KMS-11 (cell line): ENCODE measurements around the gene SP140L.
"Not testable (repeated sequence)": the region's sequence is repeated elsewhere in the genome, so short reads cannot be mapped to it uniquely, and the experiment has no call there.

ENCODE experiments used
- H2AFZ ChIP-seq: fragments of 200-600 bp; sonication (generic); 2 replicates; pipeline ENCODE4 v1.6.1; 2016; ENCODE audit warnings: antibody characterized with exemption, mixed run types, low read depth
- H3K27ac ChIP-seq: fragments of 200-600 bp; sonication (generic); 2 replicates; pipeline ENCODE4 v1.6.1; 2016; ENCODE audit warnings: mild to moderate bottlenecking, mixed run types
- H3K27me3 ChIP-seq: fragments of 200-600 bp; sonication (generic); 2 replicates; pipeline ENCODE4 v1.6.1; 2017; ENCODE audit warnings: mild to moderate bottlenecking, low read depth, mixed run types, moderate library complexity; ENCODE audit not compliant: insufficient read depth
- H3K36me3 ChIP-seq: fragments of 200-600 bp; sonication (generic); 2 replicates; pipeline ENCODE4 v1.6.1; 2017; ENCODE audit warnings: mild to moderate bottlenecking, mixed run types; ENCODE audit not compliant: insufficient read depth
- H3K4me1 ChIP-seq: fragments of 200-600 bp; sonication (generic); 2 replicates; pipeline ENCODE4 v1.6.1; 2016; ENCODE audit warnings: mild to moderate bottlenecking, low read depth, mixed run types; ENCODE audit not compliant: poor library complexity, severe bottlenecking
- H3K4me2 ChIP-seq: fragments of 200-600 bp; sonication (generic); 2 replicates; pipeline ENCODE4 v1.7.0; 2016; ENCODE audit warnings: mild to moderate bottlenecking, mixed run types
- H3K4me3 ChIP-seq: fragments of 200-600 bp; sonication (generic); IDR thresholded peaks from 2 replicates; pipeline ENCODE4 v1.6.1; 2017; ENCODE audit warnings: low read depth, low read length, mixed read lengths; ENCODE audit not compliant: insufficient read depth
- H3K79me2 ChIP-seq: fragments of 200-600 bp; sonication (generic); 2 replicates; pipeline ENCODE4 v1.6.1; 2016; ENCODE audit warnings: low read depth, mixed run types; ENCODE audit not compliant: insufficient read depth
- H3K9ac ChIP-seq: fragments of 200-600 bp; sonication (generic); 2 replicates; pipeline ENCODE4 v1.6.1; 2016; ENCODE audit warnings: mild to moderate bottlenecking, mixed run types
- H4K20me1 ChIP-seq: fragments of 200-600 bp; sonication (generic); 2 replicates; pipeline ENCODE4 v1.6.1; 2016; ENCODE audit warnings: mild to moderate bottlenecking, mixed run types; ENCODE audit not compliant: insufficient read depth
- TF ChIP-seq, protein P1 (sequence below): fragments of 200-600 bp; sonication (generic); conservative IDR thresholded peaks from 2 replicates; pipeline ENCODE4 v1.6.1; 2017; ENCODE audit warnings: low read depth, mild to moderate bottlenecking, antibody characterized with exemption, low read length, moderate library complexity, mixed read lengths

The SP140L gene

DNA sequence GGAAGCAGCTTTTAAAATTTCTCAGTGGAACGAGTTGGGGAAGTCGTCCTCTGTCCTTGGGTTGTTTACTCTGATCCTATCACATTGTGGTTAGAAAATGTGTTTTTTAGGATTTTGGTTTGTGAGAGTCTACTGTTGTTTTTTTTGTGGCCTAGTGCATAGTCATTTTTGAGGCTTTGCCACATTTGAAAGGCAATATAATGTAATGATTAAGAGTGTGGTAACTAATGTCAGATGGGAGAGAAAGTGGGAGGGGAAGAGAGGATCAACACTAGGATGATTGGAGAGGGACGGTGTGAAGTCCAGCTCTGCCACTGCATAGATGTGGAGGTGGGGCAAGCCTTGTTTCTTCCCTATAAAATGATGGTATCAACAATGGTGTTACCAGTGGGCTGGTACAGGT, 8.5 kb downstream of the SP140L start:
- no peaks in the 10 kb centered on the region for H3K36me3 ChIP-seq
- no peaks in the 10 kb centered on the region for H3K79me2 ChIP-seq
- no peaks in the 10 kb centered on the region for H3K4me1 ChIP-seq
- H4K20me1 ChIP-seq: no peaks in the 10 kb centered on the region
- no peak overlapping the region for H3K27ac ChIP-seq
- no peak overlapping the region for H3K9ac ChIP-seq
- no peak overlapping the region for H2AFZ ChIP-seq
- H3K4me3 ChIP-seq: no peak overlapping the region
- TF ChIP-seq, protein P1, sequence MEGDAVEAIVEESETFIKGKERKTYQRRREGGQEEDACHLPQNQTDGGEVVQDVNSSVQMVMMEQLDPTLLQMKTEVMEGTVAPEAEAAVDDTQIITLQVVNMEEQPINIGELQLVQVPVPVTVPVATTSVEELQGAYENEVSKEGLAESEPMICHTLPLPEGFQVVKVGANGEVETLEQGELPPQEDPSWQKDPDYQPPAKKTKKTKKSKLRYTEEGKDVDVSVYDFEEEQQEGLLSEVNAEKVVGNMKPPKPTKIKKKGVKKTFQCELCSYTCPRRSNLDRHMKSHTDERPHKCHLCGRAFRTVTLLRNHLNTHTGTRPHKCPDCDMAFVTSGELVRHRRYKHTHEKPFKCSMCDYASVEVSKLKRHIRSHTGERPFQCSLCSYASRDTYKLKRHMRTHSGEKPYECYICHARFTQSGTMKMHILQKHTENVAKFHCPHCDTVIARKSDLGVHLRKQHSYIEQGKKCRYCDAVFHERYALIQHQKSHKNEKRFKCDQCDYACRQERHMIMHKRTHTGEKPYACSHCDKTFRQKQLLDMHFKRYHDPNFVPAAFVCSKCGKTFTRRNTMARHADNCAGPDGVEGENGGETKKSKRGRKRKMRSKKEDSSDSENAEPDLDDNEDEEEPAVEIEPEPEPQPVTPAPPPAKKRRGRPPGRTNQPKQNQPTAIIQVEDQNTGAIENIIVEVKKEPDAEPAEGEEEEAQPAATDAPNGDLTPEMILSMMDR: no peak
- H3K4me2 ChIP-seq: no peak overlapping the region
- no peaks in the 10 kb centered on the region for H3K27me3 ChIP-seq

DNA sequence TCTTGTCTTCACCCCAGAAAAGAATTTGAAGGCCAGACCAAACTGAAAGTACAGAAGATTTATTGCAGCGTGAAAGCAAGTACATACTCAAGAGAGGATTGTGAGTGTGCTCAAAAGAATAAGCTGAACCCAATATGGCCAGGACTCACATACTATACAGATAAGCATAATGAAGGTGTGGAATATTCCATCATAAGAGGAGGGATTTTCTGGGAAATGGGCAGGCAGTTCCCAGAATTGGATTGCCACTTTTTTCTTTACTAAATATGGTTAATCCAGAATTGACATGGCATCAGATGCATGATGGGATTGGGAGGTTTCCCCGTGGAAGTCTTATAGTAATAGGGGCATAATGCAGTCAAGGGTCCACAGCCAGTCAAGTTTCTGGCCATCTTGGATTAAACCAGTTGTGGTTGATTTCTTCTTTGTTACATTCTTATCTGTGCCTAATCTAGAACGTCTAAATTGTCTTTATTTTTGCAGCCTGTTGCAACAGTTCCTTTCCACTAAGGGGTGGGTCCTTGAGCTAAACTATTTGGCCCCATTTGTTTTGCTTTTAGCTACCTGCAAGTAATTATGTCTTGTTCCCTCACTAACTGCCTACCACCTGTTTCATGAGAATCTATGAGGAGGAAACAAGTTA, 9.0 kb downstream of the SP140L start:
- H2AFZ ChIP-seq: no peak overlapping the region
- H3K4me3 ChIP-seq: no peak overlapping the region
- no peaks in the 10 kb centered on the region for H3K4me1 ChIP-seq
- no peaks in the 10 kb centered on the region for H3K27me3 ChIP-seq
- TF ChIP-seq, protein P1: no peak
- H3K27ac ChIP-seq: no peak overlapping the region
- no peak overlapping the region for H3K9ac ChIP-seq
- H3K4me2 ChIP-seq: no peak overlapping the region
- H3K79me2 ChIP-seq: no peaks in the 10 kb centered on the region
- no peaks in the 10 kb centered on the region for H4K20me1 ChIP-seq
- no peaks in the 10 kb centered on the region for H3K36me3 ChIP-seq

DNA sequence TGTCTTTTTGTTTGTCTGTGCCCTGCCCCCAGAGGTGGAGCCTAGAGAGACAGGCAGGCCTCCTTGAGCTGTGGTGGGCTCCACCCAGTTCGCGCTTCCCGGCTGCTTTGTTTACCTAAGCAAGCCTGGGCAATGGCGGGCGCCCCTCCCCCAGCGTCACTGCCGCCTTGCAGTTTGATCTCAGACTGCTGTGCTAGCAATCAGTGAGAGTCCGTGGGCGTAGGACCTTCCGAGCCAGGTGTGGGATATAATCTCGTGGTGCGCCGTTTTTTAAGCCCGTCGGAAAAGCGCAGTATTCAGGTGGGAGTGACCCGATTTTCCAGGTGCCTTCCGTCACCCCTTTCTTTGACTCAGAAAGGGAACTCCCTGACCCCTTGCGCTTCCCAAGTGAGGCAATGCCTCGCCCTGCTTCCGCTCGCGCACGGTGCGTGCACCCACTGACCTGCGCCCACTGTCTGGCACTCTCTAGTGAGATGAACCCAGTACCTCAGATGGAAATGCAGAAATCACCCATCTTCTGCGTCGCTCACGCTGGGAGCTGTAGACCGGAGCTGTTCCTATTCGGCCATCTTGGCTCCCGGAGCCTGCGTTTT, 15.0 kb downstream of the SP140L start:
- peak overlapping the region; percentile 69 for H3K27ac ChIP-seq
- H3K79me2 ChIP-seq: peaks cover 15% of the 10 kb centered on the region
- H3K4me2 ChIP-seq: peak overlapping the region; percentile 52; the same call in 1 of the 2 replicates
- H3K4me1 ChIP-seq: peaks cover 27% of the 10 kb centered on the region
- H4K20me1 ChIP-seq, H3K4me3 ChIP-seq, H2AFZ ChIP-seq, H3K36me3 ChIP-seq, H3K27me3 ChIP-seq: not testable (repeated sequence)
- H3K9ac ChIP-seq: peak overlapping the region; percentile 53; the same call in 1 of the 2 replicates

DNA sequence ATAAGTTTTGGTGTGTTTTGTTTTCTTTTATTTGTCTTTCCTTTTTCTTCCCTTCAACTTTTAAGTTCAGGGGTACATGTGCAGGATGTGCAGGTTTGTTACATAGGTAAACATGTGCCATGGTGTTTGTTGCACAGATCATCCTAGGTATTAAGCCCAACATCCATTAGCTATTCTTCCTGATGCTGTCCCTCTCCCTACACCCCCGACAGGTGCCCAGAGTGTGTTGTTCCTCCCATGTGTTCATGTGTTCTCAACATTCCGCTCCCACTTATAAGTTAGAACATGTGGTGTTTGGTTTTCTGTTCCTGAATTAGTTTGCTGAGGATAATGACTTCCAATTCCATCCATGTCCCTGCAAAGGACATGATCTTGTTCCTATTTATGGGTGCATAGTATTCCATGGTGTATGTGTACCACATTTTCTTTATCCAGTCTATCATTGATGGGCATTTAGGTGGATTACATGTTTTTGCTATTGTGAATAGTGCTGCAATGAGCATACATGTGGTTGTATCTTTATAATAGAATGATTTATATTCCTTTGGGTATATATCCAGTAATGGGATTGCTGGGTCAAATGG, 16.1 kb downstream of the SP140L start:
- peak overlapping the region; percentile 52 for H3K4me2 ChIP-seq
- not testable (repeated sequence) for H3K27me3 ChIP-seq, H2AFZ ChIP-seq, H3K36me3 ChIP-seq, H3K4me3 ChIP-seq, H4K20me1 ChIP-seq
- H3K79me2 ChIP-seq: peaks cover 19% of the 10 kb centered on the region
- peak overlapping the region; percentile 53; the same call in 1 of the 2 replicates for H3K9ac ChIP-seq
- peak overlapping the region; percentile 69 for H3K27ac ChIP-seq
- H3K4me1 ChIP-seq: peaks cover 38% of the 10 kb centered on the region

DNA sequence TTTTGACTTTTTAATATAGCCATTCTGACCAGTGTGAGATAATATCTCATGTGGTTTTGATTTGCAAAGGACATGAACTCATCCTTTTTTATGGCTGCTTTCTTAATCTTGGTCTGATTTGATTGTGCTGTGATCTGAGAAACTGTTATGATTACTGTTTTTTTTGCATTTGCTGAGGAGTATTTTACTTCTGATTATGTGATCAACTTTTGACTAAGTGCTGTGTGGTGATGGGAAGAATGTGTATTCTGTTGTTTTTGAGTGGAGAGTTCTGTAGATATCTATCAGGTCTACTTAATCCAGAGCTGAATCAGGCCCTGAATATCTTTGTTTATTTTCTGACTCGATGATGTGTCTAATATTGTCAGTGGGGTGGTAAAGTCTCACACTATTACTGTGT, 16.8 kb downstream of the SP140L start:
- TF ChIP-seq, protein P1: no peak
- no peaks in the 10 kb centered on the region for H4K20me1 ChIP-seq
- no peak overlapping the region for H2AFZ ChIP-seq
- no peaks in the 10 kb centered on the region for H3K27me3 ChIP-seq
- H3K36me3 ChIP-seq: no peaks in the 10 kb centered on the region
- peaks cover 44% of the 10 kb centered on the region for H3K4me1 ChIP-seq
- H3K27ac ChIP-seq: no peak overlapping the region
- H3K9ac ChIP-seq: no peak overlapping the region
- peaks cover 19% of the 10 kb centered on the region for H3K79me2 ChIP-seq
- no peak overlapping the region for H3K4me2 ChIP-seq
- H3K4me3 ChIP-seq: no peak overlapping the region
